Endodermal cell (in vitro differentiated cells): ENCODE data around the gene GDAP2. TPM values are rescaled to one million over a fixed set of nuclear protein-coding genes. Genes with fewer than 3 reads are reported as not detected.

Experiments used
- DNase-seq: peaks from one replicate; pipeline ENCODE4 v3.0.0-alpha.2; 2017
- H3K27ac ChIP-seq: 2 replicates; pipeline ENCODE4 v1.5.1; 2013; ENCODE audit warnings: mild to moderate bottlenecking, low read depth, low read length, moderate library complexity
- H3K27me3 ChIP-seq: 2 replicates; pipeline ENCODE4 v1.6.1; 2013; ENCODE audit warnings: mild to moderate bottlenecking, low read length, moderate library complexity; ENCODE audit not compliant: insufficient read depth, control insufficient read depth, poor library complexity, severe bottlenecking
- H3K36me3 ChIP-seq: 2 replicates; pipeline ENCODE4 v1.7.0; 2013; ENCODE audit warnings: mild to moderate bottlenecking, low read length, moderate library complexity; ENCODE audit not compliant: control insufficient read depth, insufficient read depth
- H3K4me1 ChIP-seq: one replicate; pipeline ENCODE4 v1.7.0; 2013; ENCODE audit warnings: low read length; ENCODE audit not compliant: control insufficient read depth, insufficient read depth
- H3K4me3 ChIP-seq: 2 replicates; pipeline ENCODE4 v1.5.1; 2013; ENCODE audit warnings: mild to moderate bottlenecking, low read length, moderate library complexity
- H3K9ac ChIP-seq: 2 replicates; pipeline ENCODE4 v1.6.1; 2013; ENCODE audit warnings: mild to moderate bottlenecking, low read length, moderate library complexity; ENCODE audit not compliant: poor library complexity, severe bottlenecking; ENCODE audit errors: extremely low read depth
- H3K9me3 ChIP-seq: 2 replicates; pipeline ENCODE4 v1.6.1; 2013; ENCODE audit warnings: mild to moderate bottlenecking, low read length, moderate library complexity; ENCODE audit not compliant: control insufficient read depth
- H3K27ac Mint-ChIP-seq: 2 replicates; pipeline ENCODE4 v1.8.0; 2020; ENCODE audit warnings: mixed read lengths
- H3K27me3 Mint-ChIP-seq: 2 replicates; pipeline ENCODE4 v1.8.0; 2021; ENCODE audit warnings: mild to moderate bottlenecking, mixed read lengths; ENCODE audit not compliant: insufficient read depth
- H3K36me3 Mint-ChIP-seq: 2 replicates; pipeline ENCODE4 v1.8.0; 2020; ENCODE audit warnings: low read depth, mixed read lengths
- H3K4me1 Mint-ChIP-seq: 2 replicates; pipeline ENCODE4 v1.8.0; 2020; ENCODE audit warnings: mixed read lengths
- H3K4me3 Mint-ChIP-seq: 2 replicates; pipeline ENCODE4 v1.8.0; 2020; ENCODE audit warnings: mild to moderate bottlenecking, moderate library complexity, mixed read lengths
- H3K9me3 Mint-ChIP-seq: 2 replicates; pipeline ENCODE4 v1.8.0; 2020; ENCODE audit warnings: mild to moderate bottlenecking, mixed read lengths
- CTCF ChIP-seq: fragments of 200-600 bp; sonication (generic); conservative IDR thresholded peaks from 2 replicates; pipeline ENCODE4 v1.5.0; 2021; ENCODE audit warnings: antibody characterized with exemption, mild to moderate bottlenecking
- WGBS, 2 experiments: methylation state at CpG; one replicate each; pipeline versions ENCODE4 v1.1.5 to v1.1.7; 2013; ENCODE audit warnings: missing lambda C conversion rate in 2 of 2, mixed read lengths in 1 of 2; ENCODE audit not compliant: insufficient coverage in 1 of 2, insufficient read length in 1 of 2; 5-methylcytosine and 5-hydroxymethylcytosine counted together
- total RNA-seq, 2 donors: library from RNA; stranded (reverse); fragmentation: NEBNext Ultra II Directional in 1 of 2; extraction: Animal tissue kit (Norgen Biotek cat#: 25700) in 1 of 2; gene quantifications; 2 replicates in 1 of 2; 3 replicates in 1 of 2; pipeline ENCODE4 v1.2.1, GENCODE V29; 2021

GDAP2 gene
- total RNA-seq, 2 donors from 2014 or later = 24.1 to 34.8 TPM

- Histone ChIP-seq H3K4me3 (no peak overlapping the region), H3K27ac (no peak overlapping the region), H3K9ac (no peak overlapping the region), H3K36me3 (peaks cover 33% of the 10 kb centered on the region), H3K4me1 (no peaks in the 10 kb centered on the region), H3K9me3 (no peaks in the 10 kb centered on the region), H3K27me3 (no peaks in the 10 kb centered on the region)
- peaks cover 1% of the 10 kb centered on the region for H3K36me3 Mint-ChIP-seq
- 91 to 100% methylated on average over 2 of the region's 2 CpGs for WGBS, 2 experiments
- no peaks in the 10 kb centered on the region for H3K4me1 Mint-ChIP-seq
- no peak overlapping the region for H3K27ac Mint-ChIP-seq
- H3K27me3 Mint-ChIP-seq = no peaks in the 10 kb centered on the region
- no peak overlapping the region for H3K4me3 Mint-ChIP-seq
- DNase-seq = no peak
- TF ChIP-seq CTCF = no peak
- H3K9me3 Mint-ChIP-seq = no peaks in the 10 kb centered on the region
Measured at GRCh38 chr1:117892512-117892911, 36.9 kb downstream of the GDAP2 start.

GRCh38 chr1:117890452-117890851 lies 39.0 kb downstream of the GDAP2 start:
- TF ChIP-seq CTCF = no peak
- 100% methylated on average over 2 of the region's 2 CpGs; no CpG with 5 or more reads in 1 of the 2 experiments for WGBS, 2 experiments

GRCh38 chr1:117886101-117886795 lies 43.2 kb downstream of the GDAP2 start:
- H3K9me3 Mint-ChIP-seq = no peaks in the 10 kb centered on the region
- Histone ChIP-seq H3K4me3 (no peak overlapping the region), H3K4me1 (no peaks in the 10 kb centered on the region), H3K27ac (no peak overlapping the region), H3K9me3 (no peaks in the 10 kb centered on the region), H3K9ac (no peak overlapping the region), H3K27me3 (no peaks in the 10 kb centered on the region), H3K36me3 (peaks cover 17% of the 10 kb centered on the region)
- 95 to 100% methylated on average over 1 to 2 of the region's 2 CpGs for WGBS, 2 experiments
- no peaks in the 10 kb centered on the region for H3K27me3 Mint-ChIP-seq
- H3K4me3 Mint-ChIP-seq = no peak overlapping the region
- no peak overlapping the region for H3K27ac Mint-ChIP-seq
- no peaks in the 10 kb centered on the region for H3K4me1 Mint-ChIP-seq
- DNase-seq = no peak
- peaks cover 4% of the 10 kb centered on the region for H3K36me3 Mint-ChIP-seq
- TF ChIP-seq CTCF = no peak

More at GRCh38 chr1:117890452-117890851, 39.0 kb downstream of the GDAP2 start:
- no peaks in the 10 kb centered on the region for H3K4me1 ChIP-seq
- no peak overlapping the region for H3K27ac ChIP-seq
- H3K4me1 Mint-ChIP-seq = no peaks in the 10 kb centered on the region
- no peak overlapping the region for H3K4me3 ChIP-seq
- peaks cover 4% of the 10 kb centered on the region for H3K36me3 Mint-ChIP-seq
- peaks cover 14% of the 10 kb centered on the region for H3K36me3 ChIP-seq
- H3K4me3 Mint-ChIP-seq = no peak overlapping the region
- H3K27me3 ChIP-seq = no peaks in the 10 kb centered on the region
- no peaks in the 10 kb centered on the region for H3K27me3 Mint-ChIP-seq
- no peaks in the 10 kb centered on the region for H3K9me3 Mint-ChIP-seq
- no peaks in the 10 kb centered on the region for H3K9me3 ChIP-seq
- H3K27ac Mint-ChIP-seq = no peak overlapping the region
- H3K9ac ChIP-seq = no peak overlapping the region
- no peak for DNase-seq
